Measurements from ENCODE around the gene PRR5L. TPM values are rescaled to one million over a fixed set of nuclear protein-coding genes. Genes with fewer than 3 reads are reported as not detected.

The PRR5L gene
- total and polyA plus RNA-seq, 2 experiments from 2014 or later: 3.1 to 8.9 TPM

DNA sequence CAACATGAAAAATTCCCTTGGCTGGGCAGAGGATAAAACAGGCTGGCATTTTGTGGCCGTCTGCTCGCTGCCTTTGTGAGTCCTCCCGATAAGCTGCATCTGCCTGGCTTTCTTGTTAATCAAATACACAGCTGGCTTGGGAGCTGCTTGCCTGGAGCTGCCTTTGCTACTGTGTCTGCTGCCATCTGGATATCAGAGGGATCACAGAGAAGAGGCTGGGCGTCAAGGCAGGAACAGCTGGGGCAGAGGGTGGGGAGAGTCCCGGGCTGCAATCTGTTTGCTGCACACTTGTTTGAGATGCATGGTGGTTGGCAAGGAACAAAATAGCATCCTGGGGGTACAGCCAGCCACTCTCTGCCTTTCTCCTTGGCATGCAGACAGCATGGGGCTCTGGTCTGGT lies 42.9 kb upstream of the PRR5L start:
- no peak; the same call in 2 of the 3 replicates for ATAC-seq
- Histone ChIP-seq H3K9me2 (ENCODE audit: insufficient read depth) (peaks cover 3% of the 10 kb centered on the region; the same call in 1 of the 2 replicates), H3K4me3 (no peak overlapping the region), H3K79me2 (replicated peaks; ENCODE audit: insufficient read depth) (no peaks in the 10 kb centered on the region), H3K27ac (ENCODE audit: low read depth) (no peak overlapping the region), H3K27me3 (ENCODE audit: insufficient read depth) (no peaks in the 10 kb centered on the region), H3K4me2 (no peak overlapping the region), H4K20me1 (replicated peaks; ENCODE audit: insufficient read depth) (no peaks in the 10 kb centered on the region), H3K4me1 (ENCODE audit: insufficient read depth) (no peaks in the 10 kb centered on the region), H3F3A (replicated peaks; ENCODE audit: low read depth) (no peaks in the 10 kb centered on the region), H3K36me3 (ENCODE audit: insufficient read depth) (no peaks in the 10 kb centered on the region), H2AFZ (no peak overlapping the region)
- peak; percentile 7 for DNase-seq (ENCODE audit: low spot score)
- no peak for TF ChIP-seq NANOG (IDR thresholded peaks at IDR 0.05; ENCODE audit: borderline replicate concordance)
- no peak for TF ChIP-seq EZH2phosphoT487 (IDR thresholded peaks at IDR 0.05; ENCODE audit: unreplicated experiment)
- no peak for TF ChIP-seq ZNF114 (CRISPR knock-in tag; IDR thresholded peaks at IDR 0.05)
- TF ChIP-seq EZH2 (IDR thresholded peaks at IDR 0.05; ENCODE audit: low read depth, unreplicated experiment): no peak
- TF ChIP-seq STAT1 (IDR thresholded peaks at IDR 0.05; ENCODE audit: unreplicated experiment): no peak
- TF ChIP-seq, protein P1, sequence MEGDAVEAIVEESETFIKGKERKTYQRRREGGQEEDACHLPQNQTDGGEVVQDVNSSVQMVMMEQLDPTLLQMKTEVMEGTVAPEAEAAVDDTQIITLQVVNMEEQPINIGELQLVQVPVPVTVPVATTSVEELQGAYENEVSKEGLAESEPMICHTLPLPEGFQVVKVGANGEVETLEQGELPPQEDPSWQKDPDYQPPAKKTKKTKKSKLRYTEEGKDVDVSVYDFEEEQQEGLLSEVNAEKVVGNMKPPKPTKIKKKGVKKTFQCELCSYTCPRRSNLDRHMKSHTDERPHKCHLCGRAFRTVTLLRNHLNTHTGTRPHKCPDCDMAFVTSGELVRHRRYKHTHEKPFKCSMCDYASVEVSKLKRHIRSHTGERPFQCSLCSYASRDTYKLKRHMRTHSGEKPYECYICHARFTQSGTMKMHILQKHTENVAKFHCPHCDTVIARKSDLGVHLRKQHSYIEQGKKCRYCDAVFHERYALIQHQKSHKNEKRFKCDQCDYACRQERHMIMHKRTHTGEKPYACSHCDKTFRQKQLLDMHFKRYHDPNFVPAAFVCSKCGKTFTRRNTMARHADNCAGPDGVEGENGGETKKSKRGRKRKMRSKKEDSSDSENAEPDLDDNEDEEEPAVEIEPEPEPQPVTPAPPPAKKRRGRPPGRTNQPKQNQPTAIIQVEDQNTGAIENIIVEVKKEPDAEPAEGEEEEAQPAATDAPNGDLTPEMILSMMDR (conservative IDR thresholded peaks at IDR 0.05; ENCODE audit: low read depth in 2 of 2): no peak
- no peak for TF ChIP-seq CREB1 (CRISPR knock-in tag; IDR thresholded peaks at IDR 0.05; ENCODE audit: low read depth)
- no peak for TF ChIP-seq POLR2AphosphoS5 (IDR thresholded peaks at IDR 0.05; ENCODE audit: low read depth)
- no peak for TF ChIP-seq ZNF331 (CRISPR knock-in tag; IDR thresholded peaks at IDR 0.05; ENCODE audit: low read depth)
- TF ChIP-seq, protein P2, sequence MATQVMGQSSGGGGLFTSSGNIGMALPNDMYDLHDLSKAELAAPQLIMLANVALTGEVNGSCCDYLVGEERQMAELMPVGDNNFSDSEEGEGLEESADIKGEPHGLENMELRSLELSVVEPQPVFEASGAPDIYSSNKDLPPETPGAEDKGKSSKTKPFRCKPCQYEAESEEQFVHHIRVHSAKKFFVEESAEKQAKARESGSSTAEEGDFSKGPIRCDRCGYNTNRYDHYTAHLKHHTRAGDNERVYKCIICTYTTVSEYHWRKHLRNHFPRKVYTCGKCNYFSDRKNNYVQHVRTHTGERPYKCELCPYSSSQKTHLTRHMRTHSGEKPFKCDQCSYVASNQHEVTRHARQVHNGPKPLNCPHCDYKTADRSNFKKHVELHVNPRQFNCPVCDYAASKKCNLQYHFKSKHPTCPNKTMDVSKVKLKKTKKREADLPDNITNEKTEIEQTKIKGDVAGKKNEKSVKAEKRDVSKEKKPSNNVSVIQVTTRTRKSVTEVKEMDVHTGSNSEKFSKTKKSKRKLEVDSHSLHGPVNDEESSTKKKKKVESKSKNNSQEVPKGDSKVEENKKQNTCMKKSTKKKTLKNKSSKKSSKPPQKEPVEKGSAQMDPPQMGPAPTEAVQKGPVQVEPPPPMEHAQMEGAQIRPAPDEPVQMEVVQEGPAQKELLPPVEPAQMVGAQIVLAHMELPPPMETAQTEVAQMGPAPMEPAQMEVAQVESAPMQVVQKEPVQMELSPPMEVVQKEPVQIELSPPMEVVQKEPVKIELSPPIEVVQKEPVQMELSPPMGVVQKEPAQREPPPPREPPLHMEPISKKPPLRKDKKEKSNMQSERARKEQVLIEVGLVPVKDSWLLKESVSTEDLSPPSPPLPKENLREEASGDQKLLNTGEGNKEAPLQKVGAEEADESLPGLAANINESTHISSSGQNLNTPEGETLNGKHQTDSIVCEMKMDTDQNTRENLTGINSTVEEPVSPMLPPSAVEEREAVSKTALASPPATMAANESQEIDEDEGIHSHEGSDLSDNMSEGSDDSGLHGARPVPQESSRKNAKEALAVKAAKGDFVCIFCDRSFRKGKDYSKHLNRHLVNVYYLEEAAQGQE (IDR thresholded peaks at IDR 0.05; ENCODE audit: unreplicated experiment): no peak
- TF ChIP-seq, protein P3, sequence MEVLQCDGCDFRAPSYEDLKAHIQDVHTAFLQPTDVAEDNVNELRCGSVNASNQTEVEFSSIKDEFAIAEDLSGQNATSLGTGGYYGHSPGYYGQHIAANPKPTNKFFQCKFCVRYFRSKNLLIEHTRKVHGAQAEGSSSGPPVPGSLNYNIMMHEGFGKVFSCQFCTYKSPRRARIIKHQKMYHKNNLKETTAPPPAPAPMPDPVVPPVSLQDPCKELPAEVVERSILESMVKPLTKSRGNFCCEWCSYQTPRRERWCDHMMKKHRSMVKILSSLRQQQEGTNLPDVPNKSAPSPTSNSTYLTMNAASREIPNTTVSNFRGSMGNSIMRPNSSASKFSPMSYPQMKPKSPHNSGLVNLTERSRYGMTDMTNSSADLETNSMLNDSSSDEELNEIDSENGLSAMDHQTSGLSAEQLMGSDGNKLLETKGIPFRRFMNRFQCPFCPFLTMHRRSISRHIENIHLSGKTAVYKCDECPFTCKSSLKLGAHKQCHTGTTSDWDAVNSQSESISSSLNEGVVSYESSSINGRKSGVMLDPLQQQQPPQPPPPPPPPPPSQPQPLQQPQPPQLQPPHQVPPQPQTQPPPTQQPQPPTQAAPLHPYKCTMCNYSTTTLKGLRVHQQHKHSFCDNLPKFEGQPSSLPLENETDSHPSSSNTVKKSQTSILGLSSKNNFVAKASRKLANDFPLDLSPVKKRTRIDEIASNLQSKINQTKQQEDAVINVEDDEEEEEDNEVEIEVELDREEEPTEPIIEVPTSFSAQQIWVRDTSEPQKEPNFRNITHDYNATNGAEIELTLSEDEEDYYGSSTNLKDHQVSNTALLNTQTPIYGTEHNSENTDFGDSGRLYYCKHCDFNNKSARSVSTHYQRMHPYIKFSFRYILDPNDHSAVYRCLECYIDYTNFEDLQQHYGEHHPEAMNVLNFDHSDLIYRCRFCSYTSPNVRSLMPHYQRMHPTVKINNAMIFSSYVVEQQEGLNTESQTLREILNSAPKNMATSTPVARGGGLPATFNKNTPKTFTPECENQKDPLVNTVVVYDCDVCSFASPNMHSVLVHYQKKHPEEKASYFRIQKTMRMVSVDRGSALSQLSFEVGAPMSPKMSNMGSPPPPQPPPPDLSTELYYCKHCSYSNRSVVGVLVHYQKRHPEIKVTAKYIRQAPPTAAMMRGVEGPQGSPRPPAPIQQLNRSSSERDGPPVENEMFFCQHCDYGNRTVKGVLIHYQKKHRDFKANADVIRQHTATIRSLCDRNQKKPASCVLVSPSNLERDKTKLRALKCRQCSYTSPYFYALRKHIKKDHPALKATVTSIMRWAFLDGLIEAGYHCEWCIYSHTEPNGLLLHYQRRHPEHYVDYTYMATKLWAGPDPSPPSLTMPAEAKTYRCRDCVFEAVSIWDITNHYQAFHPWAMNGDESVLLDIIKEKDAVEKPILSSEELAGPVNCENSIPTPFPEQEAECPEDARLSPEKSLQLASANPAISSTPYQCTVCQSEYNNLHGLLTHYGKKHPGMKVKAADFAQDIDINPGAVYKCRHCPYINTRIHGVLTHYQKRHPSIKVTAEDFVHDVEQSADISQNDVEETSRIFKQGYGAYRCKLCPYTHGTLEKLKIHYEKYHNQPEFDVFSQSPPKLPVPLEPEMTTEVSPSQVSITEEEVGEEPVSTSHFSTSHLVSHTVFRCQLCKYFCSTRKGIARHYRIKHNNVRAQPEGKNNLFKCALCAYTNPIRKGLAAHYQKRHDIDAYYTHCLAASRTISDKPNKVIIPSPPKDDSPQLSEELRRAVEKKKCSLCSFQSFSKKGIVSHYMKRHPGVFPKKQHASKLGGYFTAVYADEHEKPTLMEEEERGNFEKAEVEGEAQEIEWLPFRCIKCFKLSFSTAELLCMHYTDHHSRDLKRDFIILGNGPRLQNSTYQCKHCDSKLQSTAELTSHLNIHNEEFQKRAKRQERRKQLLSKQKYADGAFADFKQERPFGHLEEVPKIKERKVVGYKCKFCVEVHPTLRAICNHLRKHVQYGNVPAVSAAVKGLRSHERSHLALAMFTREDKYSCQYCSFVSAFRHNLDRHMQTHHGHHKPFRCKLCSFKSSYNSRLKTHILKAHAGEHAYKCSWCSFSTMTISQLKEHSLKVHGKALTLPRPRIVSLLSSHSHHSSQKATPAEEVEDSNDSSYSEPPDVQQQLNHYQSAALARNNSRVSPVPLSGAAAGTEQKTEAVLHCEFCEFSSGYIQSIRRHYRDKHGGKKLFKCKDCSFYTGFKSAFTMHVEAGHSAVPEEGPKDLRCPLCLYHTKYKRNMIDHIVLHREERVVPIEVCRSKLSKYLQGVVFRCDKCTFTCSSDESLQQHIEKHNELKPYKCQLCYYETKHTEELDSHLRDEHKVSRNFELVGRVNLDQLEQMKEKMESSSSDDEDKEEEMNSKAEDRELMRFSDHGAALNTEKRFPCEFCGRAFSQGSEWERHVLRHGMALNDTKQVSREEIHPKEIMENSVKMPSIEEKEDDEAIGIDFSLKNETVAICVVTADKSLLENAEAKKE (CRISPR knock-in tag; IDR thresholded peaks at IDR 0.05): no peak
- TF ChIP-seq, protein P4, sequence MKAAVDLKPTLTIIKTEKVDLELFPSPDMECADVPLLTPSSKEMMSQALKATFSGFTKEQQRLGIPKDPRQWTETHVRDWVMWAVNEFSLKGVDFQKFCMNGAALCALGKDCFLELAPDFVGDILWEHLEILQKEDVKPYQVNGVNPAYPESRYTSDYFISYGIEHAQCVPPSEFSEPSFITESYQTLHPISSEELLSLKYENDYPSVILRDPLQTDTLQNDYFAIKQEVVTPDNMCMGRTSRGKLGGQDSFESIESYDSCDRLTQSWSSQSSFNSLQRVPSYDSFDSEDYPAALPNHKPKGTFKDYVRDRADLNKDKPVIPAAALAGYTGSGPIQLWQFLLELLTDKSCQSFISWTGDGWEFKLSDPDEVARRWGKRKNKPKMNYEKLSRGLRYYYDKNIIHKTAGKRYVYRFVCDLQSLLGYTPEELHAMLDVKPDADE (IDR thresholded peaks at IDR 0.05): no peak
- H3K27me3 Mint-ChIP-seq (ENCODE audit: insufficient read depth, low read depth, poor library complexity): peaks cover 2% of the 10 kb centered on the region
- H3K9me3 Mint-ChIP-seq: no peaks in the 10 kb centered on the region; the same call in 2 of the 3 replicates
- H3K4me3 Mint-ChIP-seq: no peak overlapping the region
- peaks cover 2% of the 10 kb centered on the region; the same call in 2 of the 3 replicates for H3K4me1 Mint-ChIP-seq
- peaks cover 3% of the 10 kb centered on the region; the same call in 1 of the 3 replicates for H3K36me3 Mint-ChIP-seq (ENCODE audit: low read depth)
- H3K27ac Mint-ChIP-seq: no peak overlapping the region

Data from GM23338 (cell line).